ENCODE measurements around the gene DOCK9.

Gene DOCK9

GRCh38 chr13:98900442-98900841 is 77.4 kb downstream of the DOCK9 start:
- Histone ChIP-seq H2BK5ac (ENCODE audit: low read depth, low read length, poor library complexity) (no peak overlapping the region), H4K8ac (ENCODE audit: low read depth, low read length) (no peak overlapping the region), H2AFZ (ENCODE audit: insufficient read depth, low read length, poor library complexity) (no peak overlapping the region), H3K14ac (ENCODE audit: low read length) (no peak overlapping the region), H3K4ac (ENCODE audit: low read depth, low read length) (no peak overlapping the region), H3K4me3 (ENCODE audit: low read depth, low read length) (no peak overlapping the region), H3K9me3 (ENCODE audit: insufficient read depth, low read depth, low read length) (no peaks in the 10 kb centered on the region), H3K18ac (ENCODE audit: low read length) (no peak overlapping the region), H2BK120ac (ENCODE audit: insufficient read depth, low read length, poor library complexity) (no peak overlapping the region), H3K27me3 (ENCODE audit: insufficient read depth, low read length) (no peaks in the 10 kb centered on the region), H2BK12ac (ENCODE audit: low read length) (no peak overlapping the region), H3K79me1 (ENCODE audit: low read length) (peaks cover 5% of the 10 kb centered on the region), H3K27ac (ENCODE audit: low read depth, low read length) (no peak overlapping the region), H3K9ac (ENCODE audit: low read length) (no peak overlapping the region), H2AK5ac (ENCODE audit: low read length) (no peak overlapping the region), H3K79me2 (ENCODE audit: control insufficient read depth, insufficient read depth, low read length, poor library complexity) (no peaks in the 10 kb centered on the region), H4K12ac (ENCODE audit: low read depth, low read length) (no peak overlapping the region), H3K23ac (ENCODE audit: low read length) (no peak overlapping the region), H4K91ac (ENCODE audit: low read depth, low read length) (no peak overlapping the region), H3K4me2 (ENCODE audit: low read length) (no peak overlapping the region), H3K36me3 (ENCODE audit: control insufficient read depth in 1 of 2, insufficient read depth in 2 of 2, low read length in 2 of 2) (peaks cover 3 to 16% of the 10 kb centered on the region in 2 experiments), H3K4me1 (ENCODE audit: control insufficient read depth in 1 of 2, insufficient read depth in 2 of 2, low read length in 2 of 2) (peaks cover 5 to 8% of the 10 kb centered on the region in 2 experiments)
- no CpG with 5 or more reads among the region's 2 CpGs for WGBS (ENCODE audit: extremely low coverage, insufficient coverage, insufficient read length)
- no peak for DNase-seq

GRCh38 chr13:98897706-98898105 is 80.2 kb downstream of the DOCK9 start:
- no peak overlapping the region for H2BK120ac ChIP-seq (ENCODE audit: insufficient read depth, low read length, poor library complexity)

DNA sequence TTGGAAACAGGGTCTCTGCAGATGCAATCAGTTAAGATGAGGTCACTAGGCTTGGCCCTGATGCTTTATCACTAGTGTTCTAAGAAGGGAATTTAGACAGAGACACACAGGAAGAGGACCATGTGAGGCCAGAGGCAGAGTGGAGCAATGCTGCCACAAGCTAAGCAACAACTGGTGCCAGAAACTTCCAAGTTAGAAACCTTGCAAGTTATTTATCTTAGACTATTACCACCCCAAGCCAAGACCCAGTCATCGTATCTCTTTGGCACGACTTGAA is 81.1 kb downstream of the DOCK9 start:
- H4K91ac ChIP-seq (ENCODE audit: low read depth, low read length) = no peak overlapping the region
- no peak overlapping the region for H3K4me2 ChIP-seq (ENCODE audit: low read length)
- no peak overlapping the region for H2AK5ac ChIP-seq (ENCODE audit: low read length)
- peak; percentile 83 to 86 for DNase-seq
- H3K27ac ChIP-seq (ENCODE audit: low read depth, low read length) = peak overlapping the region; percentile 62
- no peaks in the 10 kb centered on the region for H3K27me3 ChIP-seq (ENCODE audit: insufficient read depth, low read length)
- H3K36me3 ChIP-seq (ENCODE audit: control insufficient read depth in 1 of 2, insufficient read depth in 2 of 2, low read length in 2 of 2) = peaks cover 3 to 14% of the 10 kb centered on the region in 2 experiments
- no peak overlapping the region for H2AFZ ChIP-seq (ENCODE audit: insufficient read depth, low read length, poor library complexity)
- no CpG with 5 or more reads among the region's 2 CpGs for WGBS (ENCODE audit: extremely low coverage, insufficient coverage, insufficient read length)
- no peak overlapping the region for H3K4ac ChIP-seq (ENCODE audit: low read depth, low read length)
- H3K79me2 ChIP-seq (ENCODE audit: control insufficient read depth, insufficient read depth, low read length, poor library complexity) = no peaks in the 10 kb centered on the region
- no peak overlapping the region for H4K12ac ChIP-seq (ENCODE audit: low read depth, low read length)
- H2BK5ac ChIP-seq (ENCODE audit: low read depth, low read length, poor library complexity) = no peak overlapping the region
- H3K18ac ChIP-seq (ENCODE audit: low read length) = no peak overlapping the region
- no peak overlapping the region for H4K8ac ChIP-seq (ENCODE audit: low read depth, low read length)
- no peak overlapping the region for H3K9ac ChIP-seq (ENCODE audit: low read length)
- no peak overlapping the region for H2BK120ac ChIP-seq (ENCODE audit: insufficient read depth, low read length, poor library complexity)
- no peak overlapping the region for H3K14ac ChIP-seq (ENCODE audit: low read length)
- no peaks in the 10 kb centered on the region for H3K9me3 ChIP-seq (ENCODE audit: insufficient read depth, low read depth, low read length)
- H3K4me3 ChIP-seq (ENCODE audit: low read depth, low read length) = no peak overlapping the region
- peaks cover 5 to 12% of the 10 kb centered on the region in 2 experiments for H3K4me1 ChIP-seq (ENCODE audit: control insufficient read depth in 1 of 2, insufficient read depth in 2 of 2, low read length in 2 of 2)
- H2BK12ac ChIP-seq (ENCODE audit: low read length) = no peak overlapping the region
- no peak overlapping the region for H3K23ac ChIP-seq (ENCODE audit: low read length)
- peaks cover 5% of the 10 kb centered on the region for H3K79me1 ChIP-seq (ENCODE audit: low read length)

More at GRCh38 chr13:98897706-98898105, 80.2 kb downstream of the DOCK9 start:
- Histone ChIP-seq H3K4ac (ENCODE audit: low read depth, low read length) (no peak overlapping the region), H3K79me1 (ENCODE audit: low read length) (peaks cover 5% of the 10 kb centered on the region), H3K79me2 (ENCODE audit: control insufficient read depth, insufficient read depth, low read length, poor library complexity) (no peaks in the 10 kb centered on the region), H4K91ac (ENCODE audit: low read depth, low read length) (no peak overlapping the region), H3K36me3 (ENCODE audit: control insufficient read depth in 1 of 2, insufficient read depth in 2 of 2, low read length in 2 of 2) (peaks cover 6 to 19% of the 10 kb centered on the region in 2 experiments), H3K27ac (ENCODE audit: low read depth, low read length) (no peak overlapping the region), H2AK5ac (ENCODE audit: low read length) (no peak overlapping the region), H4K12ac (ENCODE audit: low read depth, low read length) (no peak overlapping the region), H3K27me3 (ENCODE audit: insufficient read depth, low read length) (no peaks in the 10 kb centered on the region), H3K4me3 (ENCODE audit: low read depth, low read length) (no peak overlapping the region), H3K23ac (ENCODE audit: low read length) (no peak overlapping the region), H4K8ac (ENCODE audit: low read depth, low read length) (no peak overlapping the region), H3K18ac (ENCODE audit: low read length) (no peak overlapping the region), H2BK5ac (ENCODE audit: low read depth, low read length, poor library complexity) (no peak overlapping the region), H3K4me2 (ENCODE audit: low read length) (no peak overlapping the region), H3K9ac (ENCODE audit: low read length) (no peak overlapping the region), H3K9me3 (ENCODE audit: insufficient read depth, low read depth, low read length) (no peaks in the 10 kb centered on the region), H2BK12ac (ENCODE audit: low read length) (no peak overlapping the region), H3K14ac (ENCODE audit: low read length) (no peak overlapping the region), H3K4me1 (ENCODE audit: control insufficient read depth in 1 of 2, insufficient read depth in 2 of 2, low read length in 2 of 2) (peaks cover 5 to 8% of the 10 kb centered on the region in 2 experiments), H2AFZ (ENCODE audit: insufficient read depth, low read length, poor library complexity) (no peak overlapping the region)
- no CpG with 5 or more reads among the region's 1 CpG for WGBS (ENCODE audit: extremely low coverage, insufficient coverage, insufficient read length)
- peak; percentile 65 to 83 for DNase-seq

GRCh38 chr13:98896083-98896867 is 81.6 kb downstream of the DOCK9 start:
- peak overlapping the region; percentile 1 for H3K18ac ChIP-seq (ENCODE audit: low read length)
- no peak overlapping the region for H3K23ac ChIP-seq (ENCODE audit: low read length)
- no peak overlapping the region for H2AK5ac ChIP-seq (ENCODE audit: low read length)
- H4K12ac ChIP-seq (ENCODE audit: low read depth, low read length) = no peak overlapping the region
- no peak overlapping the region for H3K4me3 ChIP-seq (ENCODE audit: low read depth, low read length)
- H2BK120ac ChIP-seq (ENCODE audit: insufficient read depth, low read length, poor library complexity) = no peak overlapping the region
- peak; percentile 66 to 97 for DNase-seq
- H3K9ac ChIP-seq (ENCODE audit: low read length) = no peak overlapping the region
- H3K14ac ChIP-seq (ENCODE audit: low read length) = no peak overlapping the region
- peaks cover 5% of the 10 kb centered on the region for H3K79me1 ChIP-seq (ENCODE audit: low read length)
- H3K4me2 ChIP-seq (ENCODE audit: low read length) = no peak overlapping the region
- H3K27ac ChIP-seq (ENCODE audit: low read depth, low read length) = peak overlapping the region; percentile 27
- H3K27me3 ChIP-seq (ENCODE audit: insufficient read depth, low read length) = no peaks in the 10 kb centered on the region
- no peak overlapping the region for H2AFZ ChIP-seq (ENCODE audit: insufficient read depth, low read length, poor library complexity)
- H3K36me3 ChIP-seq (ENCODE audit: control insufficient read depth in 1 of 2, insufficient read depth in 2 of 2, low read length in 2 of 2) = peaks cover 3 to 14% of the 10 kb centered on the region in 2 experiments
- peaks cover 5 to 12% of the 10 kb centered on the region in 2 experiments for H3K4me1 ChIP-seq (ENCODE audit: control insufficient read depth in 1 of 2, insufficient read depth in 2 of 2, low read length in 2 of 2)
- WGBS (ENCODE audit: extremely low coverage, insufficient coverage, insufficient read length) = no CpG with 5 or more reads among the region's 9 CpGs
- H3K9me3 ChIP-seq (ENCODE audit: insufficient read depth, low read depth, low read length) = no peaks in the 10 kb centered on the region
- H3K79me2 ChIP-seq (ENCODE audit: control insufficient read depth, insufficient read depth, low read length, poor library complexity) = no peaks in the 10 kb centered on the region
- peak overlapping the region; percentile 3 for H2BK5ac ChIP-seq (ENCODE audit: low read depth, low read length, poor library complexity)
- peak overlapping the region; percentile 10 for H4K91ac ChIP-seq (ENCODE audit: low read depth, low read length)
- no peak overlapping the region for H4K8ac ChIP-seq (ENCODE audit: low read depth, low read length)
- H2BK12ac ChIP-seq (ENCODE audit: low read length) = peak overlapping the region; percentile 42
- no peak overlapping the region for H3K4ac ChIP-seq (ENCODE audit: low read depth, low read length)

Data from trophoblast cell (in vitro differentiated cells and primary cell).